ENCODE data around the gene ZNF626. TPM values are rescaled to one million over a fixed set of nuclear protein-coding genes. Genes with fewer than 3 reads are reported as not detected.

The ZNF626 gene
- total RNA-seq, 2 donors from 2014 or later: 16.1 to 18.0 TPM

Other genes with a start within 250 kb of the ZNF626 start
- gene ZNF737, start 95.8 kb downstream of the ZNF626 start, total RNA-seq: 10 to 100 TPM in 1 of 2 donors, 1 to 10 TPM in 1; 6.9 to 10.0 TPM
- 1 to 10 TPM; 5.2 to 5.4 TPM for gene ZNF66, start 114.7 kb upstream of the ZNF626 start, total RNA-seq

Data from posterior vena cava (tissue), 2 donors.